ENCODE data around the gene P2RY14.

P2RY14 gene

GRCh38 chr3:151206201-151206600, 72.1 kb downstream of the P2RY14 start:
- H4K20me1 ChIP-seq = no peaks in the 10 kb centered on the region
- H3K4me2 ChIP-seq = no peak overlapping the region
- H3K36me3 ChIP-seq = no peaks in the 10 kb centered on the region
- H3K9me3 ChIP-seq (replicated peaks in 1 of 11) = no peaks in the 10 kb centered on the region
- no peaks in the 10 kb centered on the region for H3K27me3 ChIP-seq
- H3K27ac ChIP-seq = no peak overlapping the region
- H3K4me1 ChIP-seq = peaks cover 7 to 23% (median 13%) of the 10 kb centered on the region in 10 experiments; a peak in 19 of 20 replicates
- no peak for TF ChIP-seq Cebpa-rat (IDR thresholded peaks at IDR 0.05)
- H3K4me3 ChIP-seq = no peak overlapping the region
- no peak overlapping the region for H3K9ac ChIP-seq

GRCh38 chr3:151205482-151205881, 72.9 kb downstream of the P2RY14 start:
- Histone ChIP-seq H3K9me3 (replicated peaks in 1 of 11) (no peaks in the 10 kb centered on the region), H3K9ac (no peak overlapping the region), H3K4me1 (peaks cover 7 to 17% (median 10%) of the 10 kb centered on the region in 10 experiments; a peak in 17 of 20 replicates), H3K27me3 (no peaks in the 10 kb centered on the region), H3K4me2 (no peak overlapping the region), H3K36me3 (no peaks in the 10 kb centered on the region), H4K20me1 (no peaks in the 10 kb centered on the region), H3K4me3 (no peak overlapping the region), H3K27ac (no peak overlapping the region)
- TF ChIP-seq Cebpa-rat (IDR thresholded peaks at IDR 0.05) = no peak

- TF ChIP-seq Cebpa-rat (IDR thresholded peaks at IDR 0.05) = no peak
- Histone ChIP-seq H3K4me2 (peak overlapping the region in 1 of 11 experiments; percentile 7; a peak in 2 of 22 replicates), H3K9me3 (replicated peaks in 1 of 11) (no peaks in the 10 kb centered on the region), H3K4me1 (peaks cover 7 to 17% (median 10%) of the 10 kb centered on the region in 10 experiments; a peak in 17 of 20 replicates), H3K27ac (no peak overlapping the region; a peak in 1 of 22 replicates), H3K27me3 (no peaks in the 10 kb centered on the region), H4K20me1 (no peaks in the 10 kb centered on the region), H3K9ac (no peak overlapping the region), H3K4me3 (no peak overlapping the region), H3K36me3 (no peaks in the 10 kb centered on the region)
Measured at GRCh38 chr3:151204530-151205402, 73.6 kb downstream of the P2RY14 start.

- H3K4me2 ChIP-seq = peak within 1 kb of the TSS in 9 of 11 experiments; percentile 18 to 51 (median 30); a peak in 13 of 22 replicates
- H3K9ac ChIP-seq = no peak within 1 kb of the TSS
- no peaks in the 10 kb centered on the region for H3K27me3 ChIP-seq
- no peak within 1 kb of the TSS for H3K27ac ChIP-seq
- no peak for TF ChIP-seq Cebpa-rat (IDR thresholded peaks at IDR 0.05)
- H3K36me3 ChIP-seq = 0 out of 22 replicates have a peak, but pooled peaks cover 0 to 3% (median 0%) of the 10 kb centered on the region in 11 experiments
- no peaks in the 10 kb centered on the region for H4K20me1 ChIP-seq
- H3K4me1 ChIP-seq = peaks cover 7 to 20% (median 11%) of the 10 kb centered on the region in 10 experiments; a peak in 17 of 20 replicates
- no peaks in the 10 kb centered on the region for H3K9me3 ChIP-seq (replicated peaks in 1 of 11)
- no peak within 1 kb of the TSS for H3K4me3 ChIP-seq
Measured at GRCh38 chr3:151203051-151203420, 75.3 kb downstream of the P2RY14 start, which contains the start of gene GPR171. TSS of gene GPR171 (minus strand) at chr3:151203216. CDS start at chr3:151199386, 3,830 bp downstream.

GRCh38 chr3:151201051-151201730, 77.2 kb downstream of the P2RY14 start:
- peaks cover 7 to 20% (median 11%) of the 10 kb centered on the region in 10 experiments; a peak in 17 of 20 replicates for H3K4me1 ChIP-seq
- H3K27ac ChIP-seq = no peak overlapping the region
- H3K9me3 ChIP-seq (replicated peaks in 1 of 11) = no peaks in the 10 kb centered on the region
- no peaks in the 10 kb centered on the region for H3K27me3 ChIP-seq
- H4K20me1 ChIP-seq = no peaks in the 10 kb centered on the region
- TF ChIP-seq Cebpa-rat (IDR thresholded peaks at IDR 0.05) = no peak
- no peak overlapping the region for H3K4me3 ChIP-seq
- no peak overlapping the region for H3K9ac ChIP-seq
- no peak overlapping the region for H3K4me2 ChIP-seq
- 0 out of 22 replicates have a peak, but pooled peaks cover 0 to 5% (median 0%) of the 10 kb centered on the region in 11 experiments for H3K36me3 ChIP-seq

GRCh38 chr3:151200586-151200985, 77.8 kb downstream of the P2RY14 start:
- no peaks in the 10 kb centered on the region for H4K20me1 ChIP-seq
- H3K4me2 ChIP-seq = no peak overlapping the region
- H3K4me1 ChIP-seq = peaks cover 7 to 20% (median 11%) of the 10 kb centered on the region in 10 experiments; a peak in 17 of 20 replicates
- H3K27me3 ChIP-seq = no peaks in the 10 kb centered on the region
- no peaks in the 10 kb centered on the region for H3K9me3 ChIP-seq (replicated peaks in 1 of 11)
- H3K9ac ChIP-seq = no peak overlapping the region
- H3K27ac ChIP-seq = no peak overlapping the region
- no peak for TF ChIP-seq Cebpa-rat (IDR thresholded peaks at IDR 0.05)
- H3K4me3 ChIP-seq = no peak overlapping the region
- 0 out of 22 replicates have a peak, but pooled peaks cover 0 to 5% (median 0%) of the 10 kb centered on the region in 11 experiments for H3K36me3 ChIP-seq

GRCh38 chr3:151199554-151200438, 78.5 kb downstream of the P2RY14 start:
- 0 out of 22 replicates have a peak, but pooled peaks cover 0 to 5% (median 0%) of the 10 kb centered on the region in 11 experiments for H3K36me3 ChIP-seq

GRCh38 chr3:151198849-151199248, 79.5 kb downstream of the P2RY14 start:
- no peak for TF ChIP-seq Cebpa-rat (IDR thresholded peaks at IDR 0.05)
- Histone ChIP-seq H3K36me3 (peaks cover 0 to 7% (median 0%) of the 10 kb centered on the region in 11 experiments; a peak in 5 of 22 replicates), H3K9me3 (replicated peaks in 1 of 11) (no peaks in the 10 kb centered on the region), H3K27me3 (no peaks in the 10 kb centered on the region), H4K20me1 (no peaks in the 10 kb centered on the region), H3K9ac (no peak overlapping the region), H3K4me2 (no peak overlapping the region), H3K4me1 (peaks cover 7 to 19% (median 11%) of the 10 kb centered on the region in 10 experiments; a peak in 17 of 20 replicates), H3K27ac (no peak overlapping the region), H3K4me3 (no peak overlapping the region)

More at GRCh38 chr3:151199554-151200438, 78.5 kb downstream of the P2RY14 start:
- peaks cover 7 to 19% (median 11%) of the 10 kb centered on the region in 10 experiments; a peak in 17 of 20 replicates for H3K4me1 ChIP-seq
- no peak overlapping the region for H3K4me3 ChIP-seq
- TF ChIP-seq Cebpa-rat (IDR thresholded peaks at IDR 0.05) = no peak
- no peak overlapping the region for H3K9ac ChIP-seq
- H3K4me2 ChIP-seq = peak overlapping the region in 3 of 11 experiments; percentile 12 to 54 (median 28); a peak in 4 of 22 replicates
- H3K27me3 ChIP-seq = no peaks in the 10 kb centered on the region
- no peaks in the 10 kb centered on the region for H3K9me3 ChIP-seq (replicated peaks in 1 of 11)
- peak overlapping the region in 1 of 11 experiments; percentile 8; a peak in 1 of 22 replicates for H3K27ac ChIP-seq
- no peaks in the 10 kb centered on the region for H4K20me1 ChIP-seq
